NCI-H1417 treated with DMSO at 0.1 percent for 48 hours (cell line): ENCODE data around the gene CCDC178.

Experiments
- DNase-seq: peaks from one replicate; lab custom pipeline; 2025; lab: John Stamatoyannopoulos, UW

The CCDC178 gene

GRCh38 chr18:32911660-32912284 lies 528.7 kb downstream of the CCDC178 start:
- no peak for DNase-seq

DNA sequence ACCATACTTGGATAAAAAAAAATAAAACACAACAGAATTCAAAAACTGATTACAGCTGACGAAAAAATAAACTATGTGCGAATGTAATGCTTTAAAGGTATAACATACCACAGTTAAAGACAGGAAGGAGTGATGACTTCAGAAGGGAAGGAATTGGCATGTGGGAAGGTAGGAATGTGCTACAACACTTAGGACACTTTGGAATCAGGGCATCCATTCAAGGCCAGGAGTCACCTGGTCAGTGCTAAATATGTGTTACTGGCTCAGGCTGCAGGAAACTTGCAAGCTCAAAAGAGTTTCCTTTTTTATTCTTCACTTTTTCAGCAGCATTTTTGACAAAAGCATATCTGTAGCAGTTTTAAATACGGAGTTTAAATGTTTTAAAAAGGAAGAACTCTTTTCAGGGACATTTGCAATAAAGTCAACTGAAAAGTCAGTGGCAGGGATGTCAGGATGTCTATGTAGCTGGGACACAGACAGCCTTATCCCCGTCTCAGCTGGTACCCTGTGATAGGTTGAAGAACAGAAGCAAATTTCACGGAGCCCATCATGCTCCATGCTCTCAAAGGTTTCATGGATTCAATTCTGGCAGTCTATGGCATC lies 529.7 kb downstream of the CCDC178 start:
- DNase-seq: no peak

DNA sequence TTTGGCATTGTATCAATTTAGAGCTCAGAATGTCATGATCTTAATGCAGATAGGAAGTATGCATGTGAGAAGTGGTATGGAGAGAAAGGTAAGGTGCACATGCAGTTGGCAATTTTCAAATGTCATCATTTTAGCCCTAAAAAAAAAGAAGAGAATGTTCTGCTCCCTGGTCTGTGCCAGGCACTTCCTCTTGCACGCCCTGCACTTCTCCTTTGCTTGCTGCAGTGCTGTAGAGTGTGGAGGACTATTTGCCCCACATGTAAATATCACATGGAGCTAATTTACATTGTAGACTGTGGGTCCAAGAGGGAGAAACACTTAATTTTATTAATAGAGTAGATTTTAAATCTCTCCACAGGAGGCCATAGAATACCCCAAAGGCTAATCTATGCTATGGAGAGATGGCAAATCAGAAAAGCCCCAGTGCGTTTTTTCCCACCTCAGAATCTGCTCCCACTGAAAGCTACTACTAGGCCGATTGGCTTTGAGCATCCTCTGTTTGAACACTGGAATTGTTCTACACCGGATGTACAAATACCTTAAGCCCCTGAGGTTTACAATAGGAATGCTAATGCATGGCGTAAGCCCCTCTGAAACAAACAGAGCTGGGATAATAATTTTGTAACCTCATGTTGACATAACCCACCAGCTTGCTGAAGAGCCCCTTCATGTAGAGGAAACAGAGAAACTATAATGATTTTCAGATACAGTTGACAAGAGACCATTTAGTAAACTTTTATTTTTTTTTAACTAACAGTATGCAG lies 530.5 kb downstream of the CCDC178 start:
- no peak for DNase-seq

DNA sequence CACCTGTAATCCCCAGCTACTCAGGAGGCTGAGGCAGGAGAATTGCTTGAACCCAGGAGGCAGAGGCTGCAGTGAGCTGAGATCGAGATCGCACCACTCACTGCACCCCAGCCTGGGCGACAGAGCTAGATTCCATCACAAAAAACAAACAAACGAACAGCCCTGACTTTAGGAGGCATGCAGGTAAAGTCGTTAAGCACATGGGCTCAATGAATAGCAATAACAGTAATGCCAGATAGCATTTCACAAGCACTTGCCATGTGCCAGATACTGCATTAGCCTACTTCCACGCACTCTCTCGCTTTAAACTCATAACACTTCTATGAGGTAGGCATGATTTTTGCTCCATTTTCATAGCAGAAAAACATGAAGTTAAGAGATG lies 532.1 kb downstream of the CCDC178 start:
- DNase-seq: no peak

DNA sequence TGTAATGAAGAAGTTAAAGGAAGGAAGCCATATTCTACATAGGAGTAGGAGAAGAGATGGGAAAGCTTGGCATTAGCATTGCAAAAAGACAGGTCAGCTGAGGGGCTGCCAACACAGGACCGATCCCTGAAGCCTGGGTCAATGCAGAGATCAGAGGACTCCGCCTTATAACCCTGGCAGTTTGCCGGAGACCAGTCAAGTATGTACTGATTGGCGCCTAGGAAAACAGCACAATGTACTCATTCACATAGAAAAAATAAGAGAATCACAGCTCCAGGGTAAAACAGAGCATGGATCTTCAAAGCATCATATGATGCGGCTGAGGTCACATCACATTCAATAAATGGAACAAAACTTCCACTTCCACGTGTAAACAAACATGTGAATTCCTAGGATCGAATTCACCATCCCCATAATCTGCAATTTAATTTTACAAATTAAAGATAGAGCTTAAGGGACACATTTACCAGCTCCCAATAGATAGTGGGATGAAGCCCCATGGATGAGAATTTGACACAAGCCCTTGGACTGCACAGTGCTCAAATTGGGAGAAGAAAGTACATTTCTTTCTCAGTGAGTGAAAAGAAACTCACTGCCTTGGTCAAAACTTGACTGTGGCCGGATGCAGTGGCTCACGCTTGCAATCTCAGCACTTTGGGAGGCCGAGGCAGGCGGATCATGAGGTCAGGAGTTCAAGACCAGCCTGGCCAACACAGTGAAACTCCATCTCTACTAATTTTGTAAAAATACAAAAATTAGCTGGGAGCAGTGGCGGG lies 532.7 kb downstream of the CCDC178 start:
- no peak for DNase-seq

DNA sequence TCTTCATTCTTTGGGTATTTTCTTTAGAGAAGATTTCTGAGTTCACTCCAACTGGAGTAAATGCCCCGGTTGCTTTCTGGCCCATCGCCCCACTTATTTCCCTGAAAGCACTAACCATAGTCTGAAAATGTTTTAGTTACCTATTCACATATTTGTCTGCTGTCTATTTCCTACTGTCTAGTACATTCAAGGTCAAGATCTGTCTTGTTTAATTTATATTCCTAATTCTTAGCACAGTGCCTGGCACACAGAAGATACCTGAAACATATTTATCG lies 533.3 kb downstream of the CCDC178 start:
- DNase-seq: no peak

DNA sequence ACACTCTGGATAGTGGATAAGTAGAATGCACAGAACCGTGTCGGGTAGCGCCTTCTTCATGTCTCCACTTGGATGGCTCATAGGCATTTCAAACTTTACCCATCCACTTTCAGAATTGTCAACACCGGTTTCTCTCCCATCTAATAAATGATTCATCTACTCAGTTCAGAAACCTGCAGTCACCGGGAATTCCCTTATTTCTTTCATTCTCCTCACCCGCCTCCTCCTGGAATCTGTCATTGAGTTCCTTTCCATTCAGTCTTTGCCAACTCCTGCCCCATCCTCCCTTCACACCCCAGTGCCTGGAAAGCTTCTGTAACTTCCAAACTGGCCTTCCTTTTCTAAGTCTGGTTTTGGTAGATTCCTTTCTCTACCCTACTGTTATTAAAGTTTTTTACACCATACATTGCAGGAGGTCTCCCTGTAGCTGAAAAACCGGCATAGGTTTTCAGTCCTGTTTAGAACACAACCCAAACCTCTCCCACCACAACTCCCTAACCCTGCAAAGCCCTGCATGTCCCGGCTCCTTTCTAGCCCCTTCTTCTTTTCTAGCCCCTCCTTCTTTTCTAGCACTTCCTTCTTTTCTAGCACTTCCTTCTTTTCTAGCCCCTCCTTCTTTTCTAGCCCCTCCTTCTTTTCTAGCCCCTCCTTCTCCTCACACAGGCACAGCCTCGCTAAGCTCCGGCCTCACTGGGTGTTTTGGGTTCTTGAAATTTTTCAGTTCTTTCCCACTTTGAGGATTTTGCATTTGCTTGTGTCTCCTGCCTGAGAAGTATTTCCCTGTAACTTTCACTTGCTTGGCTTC lies 533.8 kb downstream of the CCDC178 start:
- DNase-seq: no peak

DNA sequence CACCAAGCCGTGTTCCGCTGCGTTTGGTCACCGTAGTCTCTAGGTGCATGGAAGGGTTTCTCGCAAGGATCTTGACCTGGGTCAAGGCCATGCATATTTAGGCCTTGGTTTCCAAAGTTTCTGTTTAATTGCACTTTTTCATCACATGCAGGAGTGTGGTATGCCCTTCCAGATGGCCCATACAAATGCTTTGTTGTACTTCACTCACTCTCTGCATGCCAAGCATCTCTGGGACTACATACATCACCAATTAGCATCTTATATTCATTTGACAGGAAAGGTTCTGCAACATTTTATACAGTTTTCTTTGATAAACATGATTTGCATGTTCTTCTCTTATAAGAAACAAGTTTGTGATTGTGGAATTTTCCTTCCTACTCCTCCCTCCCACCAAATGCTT lies 534.9 kb downstream of the CCDC178 start:
- DNase-seq: no peak

- no peak for DNase-seq
These were observed 537.8 kb downstream of the CCDC178 start for GRCh38 chr18:32902568-32903330.

- DNase-seq: no peak
These were observed 540.7 kb downstream of the CCDC178 start for GRCh38 chr18:32899819-32900218.

- no peak for DNase-seq
These were observed 543.6 kb downstream of the CCDC178 start for GRCh38 chr18:32896776-32897547.

- DNase-seq: no peak
These were observed 546.6 kb downstream of the CCDC178 start for GRCh38 chr18:32893915-32894314.

GRCh38 chr18:32891797-32892196 lies 548.7 kb downstream of the CCDC178 start:
- DNase-seq: no peak

- no peak for DNase-seq
These were observed 549.4 kb downstream of the CCDC178 start for GRCh38 chr18:32891130-32891529.

DNA sequence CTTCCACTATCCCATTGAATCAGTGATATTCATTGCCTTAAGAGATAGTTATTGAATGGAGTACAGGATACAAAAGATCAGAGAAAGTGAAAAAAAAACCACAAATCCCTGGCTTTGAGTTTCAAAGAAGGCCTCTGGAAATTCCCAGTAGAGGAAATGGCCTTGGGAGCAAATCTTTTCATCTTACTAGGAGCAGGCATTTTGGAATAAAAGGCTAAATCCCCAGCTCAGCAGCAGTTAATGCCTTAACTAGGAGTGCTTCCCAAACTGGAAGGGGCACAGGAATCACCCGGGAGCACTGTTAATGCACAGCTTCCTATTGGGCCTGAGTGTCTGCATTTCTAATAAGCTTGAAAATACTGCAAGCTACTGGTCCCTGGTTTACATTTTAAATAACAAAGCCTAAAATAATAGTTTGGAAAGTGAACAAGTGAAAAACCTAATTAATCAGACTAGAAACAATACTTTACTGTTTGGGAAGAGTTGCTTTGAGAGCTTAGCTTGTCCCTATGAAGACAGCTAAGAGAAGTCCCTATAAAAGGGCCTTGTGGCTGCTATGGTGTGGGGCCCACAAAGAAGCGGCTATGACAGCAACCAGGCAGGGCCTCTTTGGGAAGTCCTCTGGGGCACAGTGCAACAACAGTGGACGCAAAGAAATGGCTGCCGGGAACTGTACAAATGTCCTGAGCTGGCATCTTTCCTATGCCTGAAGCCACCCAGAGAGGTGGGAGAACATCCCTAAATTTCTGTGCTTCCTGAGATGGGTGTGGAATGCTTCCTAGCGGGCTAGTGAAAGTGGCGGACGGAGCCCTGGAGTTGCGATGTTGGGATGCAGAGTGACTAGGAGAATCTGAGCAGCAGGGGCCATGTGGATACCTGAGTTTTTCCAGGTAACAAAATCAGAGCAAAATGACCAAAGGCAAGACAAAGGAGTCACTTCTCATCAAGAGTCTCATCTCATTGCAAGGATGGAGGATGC lies 550.6 kb downstream of the CCDC178 start:
- no peak for DNase-seq

GRCh38 chr18:32888306-32888705 lies 552.2 kb downstream of the CCDC178 start:
- no peak for DNase-seq
